ENCODE results near the gene PLPP2.

PLPP2 gene

GRCh38 chr19:335072-335471 is 43.9 kb upstream of the PLPP2 start:
- no peak overlapping the region for H3K4me3 ChIP-seq (ENCODE audit: control insufficient read depth, low read depth, low read length)
- no peak for TF ChIP-seq CTCF (IDR thresholded peaks at IDR 0.05; ENCODE audit: control insufficient read depth, insufficient read depth, low read depth, low read length, missing control alignments)
- no peak for DNase-seq (ENCODE audit: low read depth)

- no peak overlapping the region for H3K4me3 ChIP-seq (ENCODE audit: control insufficient read depth, low read depth, low read length)
- no peak for TF ChIP-seq CTCF (IDR thresholded peaks at IDR 0.05; ENCODE audit: control insufficient read depth, insufficient read depth, low read depth, low read length, missing control alignments)
- DNase-seq (ENCODE audit: low read depth) = no peak
Measured at GRCh38 chr19:334296-335071, 43.3 kb upstream of the PLPP2 start.

GRCh38 chr19:330503-330902 is 39.3 kb upstream of the PLPP2 start:
- DNase-seq (ENCODE audit: low read depth) = no peak
- H3K4me3 ChIP-seq (ENCODE audit: control insufficient read depth, low read depth, low read length) = no peak overlapping the region
- TF ChIP-seq CTCF (IDR thresholded peaks at IDR 0.05; ENCODE audit: control insufficient read depth, insufficient read depth, low read depth, low read length, missing control alignments) = no peak

- no peak overlapping the region for H3K4me3 ChIP-seq (ENCODE audit: control insufficient read depth, low read depth, low read length)
- DNase-seq (ENCODE audit: low read depth) = no peak
- no peak for TF ChIP-seq CTCF (IDR thresholded peaks at IDR 0.05; ENCODE audit: control insufficient read depth, insufficient read depth, low read depth, low read length, missing control alignments)
Measured at GRCh38 chr19:329876-330275, 38.7 kb upstream of the PLPP2 start.

GRCh38 chr19:328025-328505 is 36.9 kb upstream of the PLPP2 start:
- H3K4me3 ChIP-seq (ENCODE audit: control insufficient read depth, low read depth, low read length) = no peak overlapping the region
- no peak for TF ChIP-seq CTCF (IDR thresholded peaks at IDR 0.05; ENCODE audit: control insufficient read depth, insufficient read depth, low read depth, low read length, missing control alignments)
- no peak for DNase-seq (ENCODE audit: low read depth)

- TF ChIP-seq CTCF (IDR thresholded peaks at IDR 0.05; ENCODE audit: control insufficient read depth, insufficient read depth, low read depth, low read length, missing control alignments) = no peak
- no peak for DNase-seq (ENCODE audit: low read depth)
- no peak overlapping the region for H3K4me3 ChIP-seq (ENCODE audit: control insufficient read depth, low read depth, low read length)
Measured at GRCh38 chr19:327291-328024, 36.3 kb upstream of the PLPP2 start.
